HG03064 (cell line): ENCODE results near the gene NAT16.

Experiments used
- ATAC-seq: cut with Tn5 transposase; IDR thresholded peaks from one replicate; pipeline ENCODE4 v1.9.1; 2021; ENCODE audit warnings: low read depth; ENCODE audit not compliant: unreplicated experiment

The NAT16 gene

DNA sequence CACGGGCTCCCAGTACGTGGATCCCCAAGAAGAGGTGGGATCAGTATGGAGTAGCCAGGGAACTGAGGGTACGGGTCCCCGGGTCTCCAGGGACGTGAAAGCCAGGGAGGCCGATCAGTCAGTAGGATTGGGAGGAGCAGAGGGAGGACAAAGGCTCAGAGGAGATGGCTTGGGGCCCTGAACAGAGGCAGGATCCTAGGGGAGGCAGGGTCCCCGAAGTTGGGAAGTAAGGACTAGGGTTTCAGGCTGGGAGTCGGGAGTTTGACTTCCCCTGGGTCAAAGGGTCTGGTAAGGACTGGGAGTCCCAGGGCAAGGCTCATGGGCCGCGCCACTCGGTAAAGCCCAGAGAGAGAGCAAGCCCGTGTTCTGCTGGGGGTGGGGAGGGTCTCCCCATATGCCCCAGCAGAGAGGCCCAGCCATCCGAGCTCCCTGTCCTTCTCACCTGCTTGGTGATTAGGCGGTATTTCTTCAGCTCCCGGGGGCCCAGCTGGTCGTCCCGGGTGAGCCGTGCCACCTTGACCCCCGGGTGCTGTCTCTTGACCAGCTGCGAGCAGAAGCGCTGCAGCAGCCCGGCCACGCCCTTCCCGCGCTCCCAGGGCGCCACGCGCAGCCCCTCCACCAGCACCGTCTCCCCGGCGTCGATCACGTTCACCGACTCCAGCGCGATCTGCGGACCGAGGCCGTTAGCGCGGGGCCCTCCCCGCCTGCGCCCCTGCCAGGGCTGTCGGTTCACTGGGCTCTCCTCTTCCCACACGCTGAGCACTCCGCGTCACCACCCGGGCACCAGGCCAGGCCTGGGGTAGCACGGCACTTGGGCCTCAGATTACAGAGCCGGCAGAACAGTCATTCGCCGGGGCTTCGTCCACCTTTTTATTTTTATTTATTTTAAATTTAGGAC, 7.0 kb downstream of the NAT16 start:
- no peak for ATAC-seq

GRCh38 chr7:101172005-101172853, 7.9 kb downstream of the NAT16 start:
- ATAC-seq = no peak

GRCh38 chr7:101171442-101171837, 8.7 kb downstream of the NAT16 start:
- ATAC-seq = no peak

DNA sequence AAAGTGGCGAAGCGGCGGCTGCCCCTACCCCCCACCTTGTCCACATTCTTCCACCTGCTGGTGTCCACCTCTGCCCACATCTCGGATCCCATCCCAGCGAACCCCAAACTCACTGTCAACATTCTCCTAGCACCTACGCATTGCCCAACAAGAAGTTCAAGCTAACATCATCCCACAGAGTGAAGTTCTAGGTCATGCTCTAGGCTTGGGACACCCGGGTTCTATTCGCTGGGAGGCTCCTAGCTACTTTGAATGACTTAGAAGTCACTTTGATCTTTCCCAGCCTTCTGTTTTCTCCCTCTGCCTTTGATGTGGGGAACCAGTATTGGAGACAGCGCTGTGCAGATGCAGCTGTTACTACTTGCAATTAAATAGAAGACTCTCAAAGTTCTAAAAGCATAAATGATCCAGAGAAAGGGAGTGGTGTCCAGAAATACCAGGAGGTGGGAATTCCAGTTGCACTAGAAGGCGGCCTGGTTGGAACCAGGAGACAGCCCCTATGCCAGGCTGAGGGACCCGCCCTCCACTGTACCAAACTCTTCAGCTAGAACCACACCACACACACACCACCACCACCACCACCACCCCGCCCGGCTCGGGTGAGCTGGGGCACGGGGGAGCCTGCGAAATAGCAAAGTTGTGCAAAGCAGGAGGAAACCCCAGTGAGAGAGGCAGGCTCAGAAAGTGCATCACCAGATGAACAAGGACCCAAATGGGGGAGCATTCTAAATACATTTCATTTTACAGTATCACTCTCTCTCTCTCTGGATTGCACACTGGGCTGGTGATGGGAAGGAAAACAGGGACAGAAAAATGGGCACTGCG, 9.3 kb downstream of the NAT16 start:
- no peak for ATAC-seq

- ATAC-seq = no peak
Observed at GRCh38 chr7:101169838-101170551, 10.1 kb downstream of the NAT16 start.

GRCh38 chr7:101169110-101169837, 10.8 kb downstream of the NAT16 start:
- no peak for ATAC-seq

- no peak for ATAC-seq
Observed at GRCh38 chr7:101168412-101169049, 11.6 kb downstream of the NAT16 start.

- no peak for ATAC-seq
Observed at GRCh38 chr7:101167645-101168411, 12.3 kb downstream of the NAT16 start.

DNA sequence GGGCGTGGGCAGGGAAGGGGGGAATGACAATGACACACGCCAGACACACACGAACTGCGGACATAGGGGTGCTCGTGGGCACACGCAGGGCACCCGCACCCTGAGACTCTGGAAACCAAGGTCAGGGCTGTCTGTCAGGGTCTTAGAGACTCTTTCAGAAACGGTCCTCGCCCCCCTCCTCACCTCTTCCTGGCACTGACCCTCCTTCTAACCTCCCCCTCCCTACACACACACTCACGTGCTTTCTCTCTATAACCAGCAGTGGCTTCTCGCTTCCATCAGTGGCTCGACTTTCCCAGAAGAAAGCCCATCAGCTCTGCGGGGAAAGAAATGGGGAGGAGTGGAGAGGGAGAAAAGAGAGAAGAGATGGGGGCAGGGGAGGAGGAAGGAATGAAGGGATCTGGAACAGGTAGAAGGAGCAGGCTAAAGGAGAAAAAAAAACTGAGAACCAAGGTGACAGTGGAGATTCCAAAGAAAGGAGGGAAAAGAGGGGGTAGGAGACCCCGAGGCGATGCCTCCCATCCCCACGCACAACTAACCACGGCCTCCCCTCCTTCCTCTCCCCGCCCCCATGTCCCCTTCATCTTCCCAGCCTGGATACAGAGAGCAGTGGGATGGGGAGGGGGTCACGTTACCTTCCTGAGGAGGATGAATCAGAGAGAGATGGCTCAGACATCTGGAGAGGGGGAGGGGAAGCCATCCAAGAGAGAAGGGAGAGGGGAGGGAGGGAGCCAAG, 13.0 kb downstream of the NAT16 start:
- ATAC-seq = no peak

DNA sequence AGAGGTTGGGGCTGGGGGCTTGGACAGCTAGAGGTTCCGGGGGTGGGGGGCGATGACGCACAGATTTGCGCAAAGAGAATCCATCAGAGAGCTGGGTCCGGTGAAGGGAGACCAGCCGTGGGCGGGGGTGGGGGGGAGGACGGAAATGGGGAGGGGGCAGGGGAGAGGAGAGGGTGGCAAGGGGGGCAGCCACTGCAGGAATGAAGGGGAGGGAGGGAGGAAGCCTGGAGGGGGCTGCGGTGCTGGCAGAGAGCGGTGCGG, 13.5 kb downstream of the NAT16 start:
- ATAC-seq = no peak

DNA sequence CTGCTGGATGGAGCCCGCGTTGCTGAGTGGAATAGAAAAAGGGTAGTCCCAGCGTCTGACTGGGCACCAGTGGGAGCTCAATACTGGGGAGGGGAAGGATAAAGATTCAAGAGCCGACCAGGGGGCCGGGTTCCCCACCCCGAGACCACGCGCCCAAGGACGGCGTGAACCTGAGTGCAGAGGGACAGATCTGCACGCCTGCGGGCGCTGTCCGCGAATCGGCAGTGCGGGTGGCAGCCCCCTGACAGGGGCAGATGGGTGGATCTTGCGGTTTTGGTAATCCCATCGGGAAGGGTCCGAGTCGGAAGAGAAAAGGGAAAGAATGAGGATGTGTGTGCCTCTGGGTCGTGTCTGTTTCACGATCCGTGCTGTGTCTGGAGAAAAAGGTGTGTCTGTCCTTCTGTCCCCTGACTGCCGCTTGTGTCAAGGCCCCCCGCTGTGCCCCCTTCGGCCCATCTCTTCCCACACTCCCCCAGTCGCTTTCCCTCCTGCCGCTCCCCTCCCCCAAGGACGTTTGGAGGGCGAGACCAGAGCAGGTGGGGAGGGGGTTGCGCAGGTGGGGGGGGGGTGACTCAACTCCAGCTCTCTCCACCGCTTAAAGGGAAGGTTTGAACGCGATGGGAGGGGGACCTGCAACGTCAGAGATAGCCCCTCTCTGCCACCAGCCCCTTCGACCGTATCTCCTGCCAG, 14.0 kb downstream of the NAT16 start:
- ATAC-seq = no peak

GRCh38 chr7:101165075-101165957, 14.8 kb downstream of the NAT16 start, which contains the start of gene VGF:
VGF (minus strand) TSS chr7:101165569; CDS start chr7:101164843, 726 bp downstream.
- peak; percentile 56 for ATAC-seq

- no peak for ATAC-seq
Observed at GRCh38 chr7:101164071-101164840, 15.8 kb downstream of the NAT16 start.

DNA sequence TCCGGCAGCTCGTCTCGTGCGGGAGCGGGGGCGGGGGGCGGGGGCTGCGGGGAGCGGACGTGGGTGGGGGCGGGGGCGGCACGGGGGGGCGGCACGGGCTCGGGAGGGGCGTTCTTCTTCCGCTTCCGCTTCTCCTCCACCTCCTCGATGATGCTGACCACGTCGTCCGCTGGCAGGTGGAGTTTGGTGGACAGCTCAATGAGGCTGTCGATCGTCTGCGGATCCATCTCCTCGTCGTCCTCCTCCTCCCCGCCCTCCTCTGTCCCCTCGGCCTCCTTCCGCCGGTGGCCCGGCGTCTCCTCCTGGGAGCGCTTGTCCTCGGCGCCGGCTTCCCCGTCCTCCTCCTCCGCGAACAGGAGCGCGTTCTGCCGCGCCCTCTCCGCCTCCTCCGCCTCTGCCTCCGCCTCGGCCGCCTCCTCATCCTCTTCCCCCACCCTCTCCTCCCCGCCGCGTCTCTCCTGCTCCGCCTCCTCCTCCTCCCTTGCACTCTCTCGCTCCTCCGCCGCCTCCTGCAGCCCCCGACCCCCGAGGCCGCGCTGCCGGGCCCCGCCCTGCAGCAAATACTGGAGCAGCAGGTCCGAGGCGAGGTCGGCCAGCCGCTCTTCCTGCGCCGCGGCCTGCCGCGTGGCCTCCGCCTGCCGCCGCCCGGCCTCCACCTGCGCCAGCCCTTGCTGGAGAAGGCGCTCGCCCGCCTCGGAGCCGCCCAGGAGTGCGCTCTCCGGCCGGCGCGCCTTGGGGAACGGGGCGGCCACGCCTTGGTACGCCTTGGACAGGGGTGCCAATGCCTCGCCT, 16.6 kb downstream of the NAT16 start:
- ATAC-seq = no peak
